Measurements from ENCODE around the gene MCIDAS.

Gene MCIDAS

GRCh38 chr5:55227664-55228430 is 732 bp upstream of the MCIDAS start:
- Mint-ChIP-seq H3K9me3 (no peaks in the 10 kb centered on the region), H3K27ac (no peak overlapping the region), H3K4me1 (peaks cover 70% of the 10 kb centered on the region), H3K4me3 (peak overlapping the region; percentile 82 to 84), H3K27me3 (peaks cover 94% of the 10 kb centered on the region)
- DNase-seq, result no peak
- ATAC-seq, result no peak

GRCh38 chr5:55226027-55226933 is 835 bp downstream of the MCIDAS start:
- ATAC-seq, result peak; percentile 81
- Mint-ChIP-seq H3K9me3 (no peaks in the 10 kb centered on the region), H3K4me3 (peak overlapping the region; percentile 82 to 84), H3K27ac (no peak overlapping the region), H3K27me3 (peaks cover 94% of the 10 kb centered on the region), H3K4me1 (peaks cover 66% of the 10 kb centered on the region)
- peak; percentile 84 for DNase-seq

GRCh38 chr5:55225346-55225745 is 1.8 kb downstream of the MCIDAS start:
- peaks cover 69% of the 10 kb centered on the region for H3K4me1 Mint-ChIP-seq
- no peak overlapping the region for H3K27ac Mint-ChIP-seq
- no peak overlapping the region for H3K4me3 Mint-ChIP-seq
- DNase-seq (no peak), ATAC-seq (no peak)
- H3K27me3 Mint-ChIP-seq, result peaks cover 94% of the 10 kb centered on the region
- H3K9me3 Mint-ChIP-seq, result no peaks in the 10 kb centered on the region

- no peak for DNase-seq
- Mint-ChIP-seq H3K4me3 (peak overlapping the region; percentile 55 to 71), H3K27me3 (peaks cover 93% of the 10 kb centered on the region), H3K27ac (no peak overlapping the region), H3K4me1 (peaks cover 63% of the 10 kb centered on the region), H3K9me3 (no peaks in the 10 kb centered on the region)
- ATAC-seq, result no peak
These were observed 3.3 kb downstream of the MCIDAS start for GRCh38 chr5:55223812-55224240.

- no peaks in the 10 kb centered on the region for H3K9me3 Mint-ChIP-seq
- ATAC-seq (no peak), DNase-seq (peak in 1 of 2 donors; percentile 29)
- H3K27ac Mint-ChIP-seq, result no peak overlapping the region
- peaks cover 56% of the 10 kb centered on the region for H3K4me1 Mint-ChIP-seq
- peaks cover 93% of the 10 kb centered on the region for H3K27me3 Mint-ChIP-seq
- peak overlapping the region; percentile 55 to 71 for H3K4me3 Mint-ChIP-seq
These were observed 3.9 kb downstream of the MCIDAS start for GRCh38 chr5:55222985-55223811.

GRCh38 chr5:55222092-55222984 is 4.8 kb downstream of the MCIDAS start:
- Mint-ChIP-seq H3K27ac (no peak overlapping the region), H3K27me3 (peaks cover 93% of the 10 kb centered on the region)

GRCh38 chr5:55220433-55221185 is 6.5 kb downstream of the MCIDAS start:
- Mint-ChIP-seq H3K4me3 (peak overlapping the region; percentile 79 to 90), H3K4me1 (peaks cover 39% of the 10 kb centered on the region), H3K27ac (no peak overlapping the region), H3K9me3 (no peaks in the 10 kb centered on the region), H3K27me3 (peaks cover 86% of the 10 kb centered on the region)
- peak; percentile 57 for ATAC-seq
- DNase-seq, result peak in 1 of 2 donors; percentile 20

More at GRCh38 chr5:55222092-55222984, 4.8 kb downstream of the MCIDAS start:
- H3K4me1 Mint-ChIP-seq, result peaks cover 48% of the 10 kb centered on the region
- H3K4me3 Mint-ChIP-seq, result peak overlapping the region; percentile 49 to 55
- DNase-seq (no peak), ATAC-seq (no peak)
- no peaks in the 10 kb centered on the region for H3K9me3 Mint-ChIP-seq

GRCh38 chr5:55219770-55220169 is 7.3 kb downstream of the MCIDAS start:
- DNase-seq, result no peak
- no peak for ATAC-seq
- H3K27ac Mint-ChIP-seq, result no peak overlapping the region
- peaks cover 78% of the 10 kb centered on the region for H3K27me3 Mint-ChIP-seq
- no peaks in the 10 kb centered on the region for H3K9me3 Mint-ChIP-seq
- peaks cover 39% of the 10 kb centered on the region for H3K4me1 Mint-ChIP-seq
- peak overlapping the region in 1 of 2 donors; percentile 90 for H3K4me3 Mint-ChIP-seq

GRCh38 chr5:55218967-55219366 is 8.1 kb downstream of the MCIDAS start:
- H3K27me3 Mint-ChIP-seq, result peaks cover 70% of the 10 kb centered on the region
- no peak overlapping the region for H3K27ac Mint-ChIP-seq
- ATAC-seq (no peak), DNase-seq (no peak)
- H3K4me1 Mint-ChIP-seq, result peaks cover 37% of the 10 kb centered on the region
- no peaks in the 10 kb centered on the region for H3K9me3 Mint-ChIP-seq
- no peak overlapping the region for H3K4me3 Mint-ChIP-seq

GRCh38 chr5:55211184-55211874 is 15.8 kb downstream of the MCIDAS start:
- ATAC-seq, result no peak
- peaks cover 32% of the 10 kb centered on the region for H3K27me3 Mint-ChIP-seq

GRCh38 chr5:55205001-55205400 is 22.1 kb downstream of the MCIDAS start:
- H3K4me3 Mint-ChIP-seq, result no peak overlapping the region
- H3K9me3 Mint-ChIP-seq, result no peaks in the 10 kb centered on the region
- H3K27me3 Mint-ChIP-seq, result peaks cover 59% of the 10 kb centered on the region
- DNase-seq, result no peak
- peaks cover 8% of the 10 kb centered on the region for H3K4me1 Mint-ChIP-seq
- H3K27ac Mint-ChIP-seq, result no peak overlapping the region
- no peak for ATAC-seq

More at GRCh38 chr5:55211184-55211874, 15.8 kb downstream of the MCIDAS start:
- Mint-ChIP-seq H3K4me3 (no peak overlapping the region), H3K9me3 (no peaks in the 10 kb centered on the region), H3K4me1 (peaks cover 6% of the 10 kb centered on the region), H3K27ac (no peak overlapping the region)
- no peak for DNase-seq

- Mint-ChIP-seq H3K4me1 (no peaks in the 10 kb centered on the region), H3K9me3 (no peaks in the 10 kb centered on the region), H3K27ac (no peak overlapping the region), H3K4me3 (no peak overlapping the region), H3K27me3 (peaks cover 62% of the 10 kb centered on the region)
- DNase-seq (no peak), ATAC-seq (no peak)
These were observed 36.0 kb downstream of the MCIDAS start for GRCh38 chr5:55191165-55191564.

Measured in stimulated activated naive CD8-positive, alpha-beta T cell treated with anti-CD3 and anti-CD28 coated beads, Interleukin-15, amount 100 ng/mL, for 72 hours (primary cell).